ENCODE results near the gene MEF2A. TPM values are rescaled to one million over a fixed set of nuclear protein-coding genes. Genes with fewer than 3 reads are reported as not detected.

The MEF2A gene
- total and polyA plus RNA-seq, 12 donors = 31.2 to 194 (median 167) TPM

DNA sequence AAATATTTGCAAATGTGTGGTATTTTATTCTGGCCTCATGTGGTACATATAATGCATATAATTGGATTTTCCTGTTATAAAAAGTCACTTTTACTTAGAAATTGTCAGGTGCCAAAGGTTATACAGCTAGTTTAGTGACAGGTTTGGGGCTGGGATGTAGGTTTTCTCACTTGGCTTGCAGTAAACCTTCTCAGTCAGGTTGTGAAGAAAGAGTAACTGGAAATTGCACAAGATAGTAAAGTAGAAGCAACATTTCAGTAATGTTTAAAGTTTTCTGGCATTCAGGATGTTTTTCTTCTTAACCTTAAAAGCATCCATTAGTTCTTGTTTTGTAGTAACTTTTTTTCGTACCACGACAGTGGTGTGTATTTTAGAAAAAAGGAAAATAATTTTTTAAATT is 53.9 kb downstream of the MEF2A start:
- H3K4me1 ChIP-seq = peaks cover 7 to 69% (median 50%) of the 10 kb centered on the region in 9 donors
- peak overlapping the region in 3 of 10 donors; percentile 16 to 48 (median 22) for H3K27ac ChIP-seq
- peaks cover 0 to 7% (median 0%) of the 10 kb centered on the region in 9 donors for H3K36me3 ChIP-seq
- no peak for ATAC-seq
- no peaks in the 10 kb centered on the region for H3K27me3 ChIP-seq
- H3K9me3 ChIP-seq = peaks cover 0 to 8% (median 0%) of the 10 kb centered on the region in 11 donors
- TF ChIP-seq, protein P1, sequence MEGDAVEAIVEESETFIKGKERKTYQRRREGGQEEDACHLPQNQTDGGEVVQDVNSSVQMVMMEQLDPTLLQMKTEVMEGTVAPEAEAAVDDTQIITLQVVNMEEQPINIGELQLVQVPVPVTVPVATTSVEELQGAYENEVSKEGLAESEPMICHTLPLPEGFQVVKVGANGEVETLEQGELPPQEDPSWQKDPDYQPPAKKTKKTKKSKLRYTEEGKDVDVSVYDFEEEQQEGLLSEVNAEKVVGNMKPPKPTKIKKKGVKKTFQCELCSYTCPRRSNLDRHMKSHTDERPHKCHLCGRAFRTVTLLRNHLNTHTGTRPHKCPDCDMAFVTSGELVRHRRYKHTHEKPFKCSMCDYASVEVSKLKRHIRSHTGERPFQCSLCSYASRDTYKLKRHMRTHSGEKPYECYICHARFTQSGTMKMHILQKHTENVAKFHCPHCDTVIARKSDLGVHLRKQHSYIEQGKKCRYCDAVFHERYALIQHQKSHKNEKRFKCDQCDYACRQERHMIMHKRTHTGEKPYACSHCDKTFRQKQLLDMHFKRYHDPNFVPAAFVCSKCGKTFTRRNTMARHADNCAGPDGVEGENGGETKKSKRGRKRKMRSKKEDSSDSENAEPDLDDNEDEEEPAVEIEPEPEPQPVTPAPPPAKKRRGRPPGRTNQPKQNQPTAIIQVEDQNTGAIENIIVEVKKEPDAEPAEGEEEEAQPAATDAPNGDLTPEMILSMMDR (IDR thresholded peaks at IDR 0.05) = no peak
- WGBS, 2 donors = 78 to 89% methylated on average over 2 of the region's 2 CpGs
- intact Hi-C loops (cut with DNase I) = no loop called here
- H3K4me3 ChIP-seq = no peak overlapping the region
- DNase-seq = no peak

- TF ChIP-seq, protein P1 (IDR thresholded peaks at IDR 0.05) = no peak
- 76 to 78% methylated on average over 6 of the region's 6 CpGs for WGBS, 2 donors
- intact Hi-C loops (cut with DNase I) = no loop called here
- Histone ChIP-seq H3K27ac (peak overlapping the region in 3 of 10 donors; percentile 16 to 48 (median 22)), H3K9me3 (peaks cover 0 to 13% (median 0%) of the 10 kb centered on the region in 11 donors), H3K36me3 (peaks cover 0 to 7% (median 0%) of the 10 kb centered on the region in 9 donors), H3K4me3 (no peak overlapping the region), H3K27me3 (no peaks in the 10 kb centered on the region), H3K4me1 (peaks cover 7 to 66% (median 45%) of the 10 kb centered on the region in 9 donors)
- DNase-seq (no peak), ATAC-seq (no peak)
These were observed 54.4 kb downstream of the MEF2A start for GRCh38 chr15:99620178-99620577.

GRCh38 chr15:99621767-99622166 is 56.0 kb downstream of the MEF2A start:
- DNase-seq = no peak
- Histone ChIP-seq H3K36me3 (peaks cover 0 to 7% (median 0%) of the 10 kb centered on the region in 9 donors), H3K4me1 (peaks cover 6 to 58% (median 41%) of the 10 kb centered on the region in 9 donors), H3K4me3 (no peak overlapping the region), H3K9me3 (peaks cover 0 to 18% (median 0%) of the 10 kb centered on the region in 11 donors), H3K27ac (no peak overlapping the region), H3K27me3 (no peaks in the 10 kb centered on the region)
- ATAC-seq = no peak
- TF ChIP-seq, protein P1 (IDR thresholded peaks at IDR 0.05) = no peak
- intact Hi-C loops (cut with DNase I) = no loop called here

DNA sequence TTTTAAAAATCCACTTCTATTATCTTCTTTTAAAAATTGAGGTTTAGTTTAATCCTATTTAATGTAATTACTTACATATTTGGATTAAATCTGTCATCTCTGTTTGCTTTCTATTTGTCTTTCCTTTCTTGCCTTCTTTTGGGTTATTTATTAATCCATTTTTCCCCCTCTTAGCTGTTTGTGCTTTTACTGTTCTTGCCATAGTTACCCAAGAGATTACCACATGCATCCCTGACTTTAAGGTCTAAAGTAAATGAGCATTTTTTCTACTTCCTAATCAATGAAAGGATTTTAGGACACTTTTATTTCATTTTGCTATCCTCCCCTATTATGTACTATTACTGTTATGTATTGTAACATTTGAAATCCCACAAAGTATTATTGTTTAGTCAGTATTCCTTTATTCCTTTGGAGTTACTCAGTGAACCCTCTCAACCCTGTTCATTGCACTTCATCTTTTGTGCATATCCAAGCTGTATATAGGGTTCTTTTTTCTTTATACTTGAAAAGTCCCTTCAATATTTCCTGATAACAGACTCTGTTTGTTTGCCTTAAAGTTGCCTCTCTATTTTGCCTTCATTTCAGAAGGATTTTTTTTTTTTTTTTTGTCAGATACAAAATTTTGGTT is 62.7 kb downstream of the MEF2A start:
- Histone ChIP-seq H3K4me3 (no peak overlapping the region), H3K36me3 (peaks cover 0 to 7% (median 0%) of the 10 kb centered on the region in 9 donors), H3K27ac (peak overlapping the region in 5 of 10 donors; percentile 1 to 64 (median 50)), H3K4me1 (peaks cover 0 to 70% (median 54%) of the 10 kb centered on the region in 9 donors), H3K27me3 (no peaks in the 10 kb centered on the region), H3K9me3 (peaks cover 0 to 18% (median 0%) of the 10 kb centered on the region in 11 donors)
- DNase-seq (no peak), ATAC-seq (no peak)
- TF ChIP-seq, protein P1 (IDR thresholded peaks at IDR 0.05) = no peak
- intact Hi-C loops (cut with DNase I) = no loop called here
